ENCODE measurements around the gene SYT10.

- TF ChIP-seq POLR2AphosphoS5 (IDR thresholded peaks at IDR 0.05; ENCODE audit: low read depth, low read length) (no peak), CTCF (IDR thresholded peaks at IDR 0.05) (no peak), RCOR1 (IDR thresholded peaks at IDR 0.05; ENCODE audit: low read length) (no peak), MXI1 (IDR thresholded peaks at IDR 0.05; ENCODE audit: low read depth, low read length) (no peak), EP300 (IDR thresholded peaks at IDR 0.05; ENCODE audit: borderline replicate concordance in 1 of 2, low read depth in 1 of 2, low read length in 1 of 2) (no peak), USF2 (IDR thresholded peaks at IDR 0.05; ENCODE audit: borderline replicate concordance, low read depth, low read length) (no peak), SIN3A (IDR thresholded peaks at IDR 0.05; ENCODE audit: borderline replicate concordance, low read depth, low read length) (no peak)
Observed at GRCh38 chr12:33431648-33432047, 8.0 kb downstream of the SYT10 start.
